Natural killer cell (primary cell): Measurements from ENCODE around the gene EIF5AL1. TPM values are rescaled to one million over a fixed set of nuclear protein-coding genes. Genes with fewer than 3 reads are reported as not detected.

Experiments used
- ATAC-seq, 3 donors: fragments of 150-1000 bp in 2 of 3; fragments of 200-7000 bp in 1 of 3; cut with Tn5 transposase; 1 replicate in 1 of 3; 2 replicates in 2 of 3; pipeline ENCODE4 v1.10.0; 2021; ENCODE audit warnings: mild to moderate bottlenecking in 2 of 3, moderate library complexity in 2 of 3
- DNase-seq, 2 donors: peaks; one replicate each; pipeline versions ENCODE4 v3.0.0 to v3.0.0-alpha.2; 2013 to 2021; ENCODE audit warnings: mixed read lengths in 1 of 2
- H3K27ac ChIP-seq: one replicate; pipeline ENCODE4 v1.5.1; 2013; ENCODE audit warnings: mild to moderate bottlenecking, low read length
- H3K27me3 ChIP-seq: one replicate; pipeline ENCODE4 v1.6.1; 2013; ENCODE audit warnings: low read length; ENCODE audit not compliant: control insufficient read depth, insufficient read depth
- H3K36me3 ChIP-seq: one replicate; pipeline ENCODE4 v1.6.1; 2013; ENCODE audit warnings: low read length; ENCODE audit not compliant: control insufficient read depth, insufficient read depth
- H3K4me1 ChIP-seq: one replicate; pipeline ENCODE4 v1.6.1; 2013; ENCODE audit warnings: low read length; ENCODE audit not compliant: control insufficient read depth, insufficient read depth
- H3K4me3 ChIP-seq: one replicate; pipeline ENCODE4 v1.5.1; 2013; ENCODE audit warnings: low read length
- H3K9me3 ChIP-seq: one replicate; pipeline ENCODE4 v1.6.1; 2013; ENCODE audit warnings: low read length; ENCODE audit not compliant: control insufficient read depth, insufficient read depth
- H3K27ac Mint-ChIP-seq, 2 donors: one replicate each; pipeline ENCODE4 v1.8.0; 2022; ENCODE audit warnings: mild to moderate bottlenecking in 2 of 2, mixed read lengths in 2 of 2, moderate library complexity in 1 of 2
- H3K27me3 Mint-ChIP-seq, 2 donors: one replicate each; pipeline ENCODE4 v1.8.0; 2022; ENCODE audit warnings: low read depth in 2 of 2, mixed read lengths in 2 of 2
- H3K36me3 Mint-ChIP-seq: one replicate; pipeline ENCODE4 v1.8.0; 2022; ENCODE audit warnings: mixed read lengths
- H3K4me1 Mint-ChIP-seq, 2 donors: one replicate each; pipeline ENCODE4 v1.8.0; 2022; ENCODE audit warnings: mixed read lengths in 2 of 2
- H3K4me3 Mint-ChIP-seq: one replicate; pipeline ENCODE4 v1.8.0; 2022; ENCODE audit warnings: mild to moderate bottlenecking, moderate library complexity, mixed read lengths
- H3K9me3 Mint-ChIP-seq, 2 donors: one replicate each; pipeline ENCODE4 v1.8.0; 2022; ENCODE audit warnings: mixed read lengths in 2 of 2
- CTCF ChIP-seq: fragments of 200-600 bp; IDR thresholded peaks from one replicate; pipeline ENCODE4 v1.8.0; 2022; ENCODE audit warnings: antibody characterized with exemption
- WGBS: methylation state at CpG from one replicate; pipeline ENCODE4 v1.1.7; 2013; ENCODE audit warnings: missing lambda C conversion rate; ENCODE audit not compliant: insufficient coverage; 5-methylcytosine and 5-hydroxymethylcytosine counted together
- intact Hi-C: fragments of 100-400 bp; cut with micrococcal nuclease; formaldehyde crosslinking; loops from one replicate; pipeline ENCODE4 v1.14.2; 2022
- total RNA-seq, 4 donors: library from RNA; stranded (reverse); fragments of 120-200 nt in 1 of 4; gene quantifications; one replicate each; pipeline versions ENCODE4 v1.2.3 to v1.2.4, GENCODE V29; 2013 to 2022

Gene EIF5AL1
- total RNA-seq, 3 donors from 2014 or later (not counting 1 experiment from before 2014, with no cell fraction given): 0.13 to 2.0 (median 0.14) TPM

GRCh38 chr10:79476645-79477044, 35.7 kb upstream of the EIF5AL1 start:
- H3K4me1 Mint-ChIP-seq: no peaks in the 10 kb centered on the region
- no peak overlapping the region for H3K27ac Mint-ChIP-seq

GRCh38 chr10:79477456-79477855, 34.9 kb upstream of the EIF5AL1 start:
- ATAC-seq (no peak), DNase-seq (no peak)
- 97% methylated on average over 7 of the region's 7 CpGs for WGBS
- no peaks in the 10 kb centered on the region for H3K4me1 Mint-ChIP-seq
- Histone ChIP-seq H3K27ac (no peak overlapping the region), H3K4me3 (no peak overlapping the region), H3K4me1 (no peaks in the 10 kb centered on the region), H3K9me3 (no peaks in the 10 kb centered on the region), H3K36me3 (no peaks in the 10 kb centered on the region), H3K27me3 (no peaks in the 10 kb centered on the region)
- H3K4me3 Mint-ChIP-seq: no peak overlapping the region
- H3K36me3 Mint-ChIP-seq: no peaks in the 10 kb centered on the region
- no peaks in the 10 kb centered on the region for H3K9me3 Mint-ChIP-seq
- H3K27me3 Mint-ChIP-seq: peaks cover 22 to 46% of the 10 kb centered on the region in 2 donors
- no peak for TF ChIP-seq CTCF
- intact Hi-C loops: no loop called here
- H3K27ac Mint-ChIP-seq: no peak overlapping the region

More at GRCh38 chr10:79476645-79477044, 35.7 kb upstream of the EIF5AL1 start:
- TF ChIP-seq CTCF: no peak
- intact Hi-C loops: no loop called here
- H3K36me3 ChIP-seq: no peaks in the 10 kb centered on the region
- no peak overlapping the region for H3K4me3 ChIP-seq
- H3K27me3 Mint-ChIP-seq: peaks cover 22 to 46% of the 10 kb centered on the region in 2 donors
- no peaks in the 10 kb centered on the region for H3K4me1 ChIP-seq
- no peaks in the 10 kb centered on the region for H3K9me3 Mint-ChIP-seq
- DNase-seq: no peak
- ATAC-seq: no peak
- no peak overlapping the region for H3K27ac ChIP-seq
- H3K9me3 ChIP-seq: no peaks in the 10 kb centered on the region
- H3K36me3 Mint-ChIP-seq: no peaks in the 10 kb centered on the region
- H3K27me3 ChIP-seq: no peaks in the 10 kb centered on the region
- H3K4me3 Mint-ChIP-seq: no peak overlapping the region

GRCh38 chr10:79479283-79479909, 32.9 kb upstream of the EIF5AL1 start:
- WGBS: 95% methylated on average over 2 of the region's 3 CpGs
- no peak for ATAC-seq
- intact Hi-C loops: no loop called here
- no peak overlapping the region for H3K4me3 ChIP-seq
- H3K4me3 Mint-ChIP-seq: no peak overlapping the region
- TF ChIP-seq CTCF: no peak
- no peaks in the 10 kb centered on the region for H3K27me3 ChIP-seq
- no peaks in the 10 kb centered on the region for H3K36me3 Mint-ChIP-seq
- H3K4me1 Mint-ChIP-seq: no peaks in the 10 kb centered on the region
- no peak overlapping the region for H3K27ac Mint-ChIP-seq
- no peaks in the 10 kb centered on the region for H3K9me3 Mint-ChIP-seq
- DNase-seq: no peak
- H3K36me3 ChIP-seq: no peaks in the 10 kb centered on the region
- H3K4me1 ChIP-seq: no peaks in the 10 kb centered on the region
- H3K9me3 ChIP-seq: no peaks in the 10 kb centered on the region
- no peak overlapping the region for H3K27ac ChIP-seq
- H3K27me3 Mint-ChIP-seq: peaks cover 22 to 40% of the 10 kb centered on the region in 2 donors

- Histone ChIP-seq H3K4me3 (no peak overlapping the region), H3K27ac (no peak overlapping the region), H3K36me3 (no peaks in the 10 kb centered on the region), H3K9me3 (no peaks in the 10 kb centered on the region), H3K4me1 (no peaks in the 10 kb centered on the region), H3K27me3 (no peaks in the 10 kb centered on the region)
- no peaks in the 10 kb centered on the region for H3K9me3 Mint-ChIP-seq
- H3K36me3 Mint-ChIP-seq: no peaks in the 10 kb centered on the region
- peaks cover 15 to 27% of the 10 kb centered on the region in 2 donors for H3K27me3 Mint-ChIP-seq
- H3K4me3 Mint-ChIP-seq: no peak overlapping the region
- TF ChIP-seq CTCF: no peak
- DNase-seq (no peak), ATAC-seq (no peak)
- H3K4me1 Mint-ChIP-seq: no peaks in the 10 kb centered on the region
- H3K27ac Mint-ChIP-seq: no peak overlapping the region
- 82% methylated on average over 1 of the region's 1 CpG for WGBS
- intact Hi-C loops: no loop called here
Observed at GRCh38 chr10:79482304-79482703, 30.0 kb upstream of the EIF5AL1 start.
